B cell (primary cell): ENCODE measurements around the gene XXYLT1. TPM values are rescaled to one million over a fixed set of nuclear protein-coding genes. Genes with fewer than 3 reads are reported as not detected.

Experiments used
- ATAC-seq: fragments of 200-7000 bp; cut with Tn5 transposase; one replicate; pipeline ENCODE4 v1.10.0; 2021; ENCODE audit warnings: low read depth, mild to moderate bottlenecking, moderate number of reproducible peaks, moderate library complexity
- CTCF ChIA-PET: fragments of 350-600 bp; sonication (Branson Sonifier 250); formaldehyde crosslinking; loops from one replicate; lab custom pipeline; 2021; ENCODE audit warnings: antibody characterized with exemption, inconsistent platforms; lab: Charles Lee
- POLR2A ChIA-PET: fragments of 350-600 bp; sonication (Branson Sonifier 250); formaldehyde crosslinking; loops from one replicate; lab custom pipeline; 2021; ENCODE audit warnings: antibody characterized with exemption; lab: Charles Lee
- DNase-seq: peaks from one replicate; pipeline ENCODE4 v3.0.0; 2013
- H2AFZ ChIP-seq: 2 replicates; pipeline ENCODE4 v1.6.1; 2012; ENCODE audit warnings: mild to moderate bottlenecking, low read depth, low read length; ENCODE audit not compliant: insufficient read depth, poor library complexity, severe bottlenecking
- H3K27ac ChIP-seq, 2 donors: 1 replicate in 1 of 2; 2 replicates in 1 of 2; pipeline ENCODE4 v1.5.1; 2012 to 2013; ENCODE audit warnings: low read length in 2 of 2, mild to moderate bottlenecking in 2 of 2, moderate library complexity in 1 of 2
- H3K27me3 ChIP-seq, 4 experiments: fragments of 200-600 bp in 1 of 4; sonication (generic) in 1 of 4; replicated peaks in 1 of 4; 1 replicate in 2 of 4; 2 replicates in 2 of 4; pipeline versions ENCODE4 v1.6.1 to v1.7.0; 2013 to 2016; ENCODE audit warnings: low read length in 3 of 4, mild to moderate bottlenecking in 2 of 4, mixed read lengths in 1 of 4, moderate library complexity in 1 of 4; ENCODE audit not compliant: insufficient read depth in 4 of 4, control insufficient read depth in 3 of 4; ENCODE audit errors: control extremely low read depth in 1 of 4
- H3K36me3 ChIP-seq, 2 experiments: replicated peaks in 1 of 2; 1 replicate in 1 of 2; 2 replicates in 1 of 2; pipeline versions ENCODE4 v1.6.1 to v1.7.1; 2013; ENCODE audit warnings: low read length in 1 of 2; ENCODE audit not compliant: insufficient read depth in 2 of 2, control insufficient read depth in 1 of 2; ENCODE audit errors: control extremely low read depth in 1 of 2, extremely low read depth in 1 of 2
- H3K4me1 ChIP-seq, 2 donors: fragments of 200-600 bp in 1 of 2; sonication (generic) in 1 of 2; 1 replicate in 1 of 2; 2 replicates in 1 of 2; pipeline versions ENCODE4 v1.5.1 to v1.6.1; 2013 to 2017; ENCODE audit warnings: low read length in 2 of 2; ENCODE audit not compliant: control insufficient read depth in 2 of 2, insufficient read depth in 2 of 2
- H3K4me2 ChIP-seq: replicated peaks from 2 replicates; pipeline ENCODE3; 2012; ENCODE audit warnings: mild to moderate bottlenecking, low read depth, low read length; ENCODE audit not compliant: poor library complexity, severe bottlenecking
- H3K4me3 ChIP-seq, 5 experiments: fragments of 200-600 bp in 1 of 5; sonication (generic) in 1 of 5; 1 replicate in 3 of 5; 2 replicates in 2 of 5; pipeline versions ENCODE4 v1.5.1 to v1.7.0; 2011 to 2016; ENCODE audit warnings: low read length in 4 of 5, mild to moderate bottlenecking in 4 of 5, low read depth in 2 of 5, control low read depth in 1 of 5, moderate library complexity in 1 of 5; ENCODE audit not compliant: insufficient read depth in 1 of 5; ENCODE audit errors: control extremely low read depth in 1 of 5, extremely low read depth in 1 of 5
- H3K79me2 ChIP-seq: fragments of 200-600 bp; sonication (generic); one replicate; pipeline ENCODE4 v1.6.0; 2016; ENCODE audit warnings: low read length; ENCODE audit not compliant: control insufficient read depth, insufficient read depth
- H3K9ac ChIP-seq: fragments of 200-600 bp; sonication (generic); 2 replicates; pipeline ENCODE4 v1.6.1; 2017; ENCODE audit warnings: mild to moderate bottlenecking, low read length, moderate library complexity
- H3K9me3 ChIP-seq, 3 donors: one replicate each; pipeline versions ENCODE4 v1.6.1 to v1.7.1; 2013; ENCODE audit warnings: low read length in 2 of 3; ENCODE audit not compliant: control insufficient read depth in 2 of 3, insufficient read depth in 1 of 3; ENCODE audit errors: control extremely low read depth in 1 of 3
- H4K20me1 ChIP-seq: 2 replicates; pipeline ENCODE4 v1.6.0; 2012; ENCODE audit warnings: mild to moderate bottlenecking, low read length; ENCODE audit not compliant: insufficient read depth, control insufficient read depth, poor library complexity, severe bottlenecking
- H3K27ac Mint-ChIP-seq: one replicate; pipeline ENCODE4 v1.8.0; 2021; ENCODE audit warnings: mixed read lengths
- H3K27me3 Mint-ChIP-seq: one replicate; pipeline ENCODE4 v1.8.0; 2021; ENCODE audit warnings: mixed read lengths
- H3K4me1 Mint-ChIP-seq: one replicate; pipeline ENCODE4 v1.8.0; 2021; ENCODE audit warnings: mixed read lengths
- H3K4me3 Mint-ChIP-seq: one replicate; pipeline ENCODE4 v1.8.0; 2021; ENCODE audit warnings: mixed read lengths
- H3K9me3 Mint-ChIP-seq: one replicate; pipeline ENCODE4 v1.8.0; 2022; ENCODE audit warnings: mixed read lengths; ENCODE audit not compliant: insufficient read depth
- CTCF ChIP-seq: fragments of 200-600 bp; IDR thresholded peaks from one replicate; pipeline ENCODE4 v1.8.0; 2022; ENCODE audit warnings: antibody characterized with exemption, mild to moderate bottlenecking
- EZH2 ChIP-seq: IDR thresholded peaks from 2 replicates; pipeline ENCODE4 v1.6.1; 2012; ENCODE audit warnings: borderline replicate concordance, low read depth, mild to moderate bottlenecking, moderate library complexity, low read length; ENCODE audit not compliant: insufficient read depth, poor library complexity, severe bottlenecking
- WGBS: methylation state at CpG from one replicate; pipeline ENCODE4 v1.1.5; 2013; ENCODE audit warnings: missing lambda C conversion rate; ENCODE audit not compliant: insufficient coverage; 5-methylcytosine and 5-hydroxymethylcytosine counted together
- intact Hi-C: fragments of 100-400 bp; cut with micrococcal nuclease; formaldehyde crosslinking; loops from one replicate; pipeline ENCODE4 v1.10.0; 2022
- polyA plus RNA-seq: library from polyadenylated mRNA; depleted of rRNA; stranded (reverse); fragments of >200 nt; gene quantifications from 2 replicates; pipeline ENCODE4 v1.2.3, GENCODE V29; 2012
- total RNA-seq, 2 donors: library from RNA; stranded (reverse); fragments of 120-200 nt in 1 of 2; gene quantifications; 1 replicate in 1 of 2; 2 replicates in 1 of 2; pipeline versions ENCODE4 v1.2.3 to v1.2.4, GENCODE V29; 2013 to 2022

The XXYLT1 gene
- total and polyA plus RNA-seq, 2 donors (not counting 1 experiment from before 2014, with no cell fraction given) = 2.6 to 11.2 TPM

- POLR2A ChIA-PET = interaction anchor here (0.6 kb wide), 1 partner anchor 7 kb away, joined by 3 read pairs; no protein-coding TSS in a partner anchor
- H3K9me3 Mint-ChIP-seq = no peaks in the 10 kb centered on the region
- Histone ChIP-seq H3K36me3 (no peaks in the 10 kb centered on the region), H3K79me2 (no peaks in the 10 kb centered on the region), H3K27me3 (no peaks in the 10 kb centered on the region), H3K4me2 (no peak overlapping the region), H3K27ac (no peak overlapping the region), H4K20me1 (no peaks in the 10 kb centered on the region), H2AFZ (no peak overlapping the region), H3K9me3 (peaks cover 0 to 11% (median 0%) of the 10 kb centered on the region in 3 donors), H3K4me3 (no peak overlapping the region), H3K9ac (no peak overlapping the region), H3K4me1 (peaks cover 4 to 17% of the 10 kb centered on the region in 2 donors)
- peaks cover 17% of the 10 kb centered on the region for H3K4me1 Mint-ChIP-seq
- H3K4me3 Mint-ChIP-seq = no peak overlapping the region
- no peak for DNase-seq
- no peaks in the 10 kb centered on the region for H3K27me3 Mint-ChIP-seq
- 93% methylated on average over 11 of the region's 13 CpGs for WGBS
- CTCF ChIA-PET = interaction anchor here (0.6 to 1.4 kb wide), 4 partner anchors 15 to 528 kb away, joined by 3 to 4 read pairs (median 3); no protein-coding TSS in a partner anchor
- intact Hi-C loops = no loop called here
- no peak for TF ChIP-seq CTCF
- no peak for TF ChIP-seq EZH2
- ATAC-seq = no peak
- no peak overlapping the region for H3K27ac Mint-ChIP-seq
Measured at GRCh38 chr3:195210266-195210973, 60.5 kb downstream of the XXYLT1 start.

- H3K79me2 ChIP-seq = no peaks in the 10 kb centered on the region
- H3K27me3 Mint-ChIP-seq = no peaks in the 10 kb centered on the region
- no peak overlapping the region for H3K4me3 ChIP-seq
- H3K27me3 ChIP-seq = no peaks in the 10 kb centered on the region
- H3K36me3 ChIP-seq = no peaks in the 10 kb centered on the region
- peaks cover 22% of the 10 kb centered on the region for H3K4me1 Mint-ChIP-seq
- H3K9me3 Mint-ChIP-seq = no peaks in the 10 kb centered on the region
- H3K9me3 ChIP-seq = peaks cover 0 to 11% (median 0%) of the 10 kb centered on the region in 3 donors
- no peak for ATAC-seq
- WGBS = 96% methylated on average over 12 of the region's 12 CpGs
- H3K27ac Mint-ChIP-seq = no peak overlapping the region
- H3K4me2 ChIP-seq = no peak overlapping the region
- H3K9ac ChIP-seq = no peak overlapping the region
- intact Hi-C loops = loop anchor here (5.0 kb wide), 1 partner anchor 63 kb away; no protein-coding TSS in a partner anchor
- TF ChIP-seq CTCF (no peak), EZH2 (no peak)
- H4K20me1 ChIP-seq = no peaks in the 10 kb centered on the region
- ChIA-PET CTCF (interaction anchor here (1.4 kb wide), 1 partner anchor 527 kb away, joined by 4 read pairs; no protein-coding TSS in a partner anchor), POLR2A (no interaction called here)
- H3K4me1 ChIP-seq = peaks cover 10 to 23% of the 10 kb centered on the region in 2 donors
- H3K4me3 Mint-ChIP-seq = no peak overlapping the region
- no peak overlapping the region for H3K27ac ChIP-seq
- DNase-seq = no peak
- H2AFZ ChIP-seq = no peak overlapping the region
Measured at GRCh38 chr3:195209847-195210265, 61.1 kb downstream of the XXYLT1 start.
